WTC11 (cell line): ENCODE measurements around the gene PICALM. TPM values are rescaled to one million over a fixed set of nuclear protein-coding genes. Genes with fewer than 3 reads are reported as not detected.

Source experiments
- ATAC-seq: fragments of 200-7000 bp; cut with Tn5 transposase; 2 replicates; pipeline ENCODE4 v1.10.0; 2021; ENCODE audit warnings: mild to moderate bottlenecking, moderate library complexity
- CTCF ChIA-PET: fragments of 300-600 bp; sonication (Branson Sonifier 250); formaldehyde crosslinking; loops from one replicate; lab custom pipeline; 2021; ENCODE audit warnings: antibody characterized with exemption; lab: Charles Lee
- POLR2A ChIA-PET: fragments of 350-600 bp; sonication (Branson Sonifier 250); formaldehyde crosslinking; loops from one replicate; lab custom pipeline; 2021; ENCODE audit warnings: antibody characterized with exemption; lab: Charles Lee
- DNase-seq: peaks from one replicate; pipeline ENCODE4 v3.0.0; 2021; ENCODE audit warnings: low spot score
- H3K27ac Mint-ChIP-seq: 2 replicates; pipeline ENCODE4 v1.8.0; 2021; ENCODE audit warnings: mixed read lengths
- H3K27me3 Mint-ChIP-seq: 2 replicates; pipeline ENCODE4 v1.8.0; 2021; ENCODE audit warnings: low read depth, mild to moderate bottlenecking, moderate library complexity, mixed read lengths
- H3K36me3 Mint-ChIP-seq: 2 replicates; pipeline ENCODE4 v1.8.0; 2021; ENCODE audit warnings: mixed read lengths
- H3K4me1 Mint-ChIP-seq: 2 replicates; pipeline ENCODE4 v1.8.0; 2022; ENCODE audit warnings: mixed read lengths
- H3K4me3 Mint-ChIP-seq: 2 replicates; pipeline ENCODE4 v1.8.0; 2021; ENCODE audit warnings: mild to moderate bottlenecking, moderate library complexity, mixed read lengths
- H3K9me3 Mint-ChIP-seq: 2 replicates; pipeline ENCODE4 v1.8.0; 2021; ENCODE audit warnings: mixed read lengths
- E2F4 ChIP-seq: sonication (generic); formaldehyde crosslinking; IDR thresholded peaks from 2 replicates; pipeline ENCODE4 v1.8.1; 2022; ENCODE audit warnings: low read depth, mild to moderate bottlenecking, moderate library complexity, missing genetic modification reagents, borderline replicate concordance
- ELF4 ChIP-seq: sonication (generic); formaldehyde crosslinking; IDR thresholded peaks from 2 replicates; pipeline ENCODE4 v1.8.1; 2022; ENCODE audit warnings: low read depth, mild to moderate bottlenecking, moderate library complexity, missing genetic modification reagents
- ESRRA ChIP-seq: sonication (generic); formaldehyde crosslinking; IDR thresholded peaks from 2 replicates; pipeline ENCODE4 v1.8.1; 2022; ENCODE audit warnings: mild to moderate bottlenecking, missing genetic modification reagents, borderline replicate concordance
- JAZF1 ChIP-seq: fragments of 250-450 bp; sonication (Bioruptor Pico); IDR thresholded peaks from 2 replicates; pipeline ENCODE4 v1.9.0; 2021; ENCODE audit warnings: moderate library complexity, mild to moderate bottlenecking, inconsistent platforms
- JUN ChIP-seq: sonication (generic); formaldehyde crosslinking; IDR thresholded peaks from 2 replicates; pipeline ENCODE4 v1.8.0; 2023; ENCODE audit warnings: mild to moderate bottlenecking, missing genetic modification reagents
- MLX ChIP-seq: sonication (generic); formaldehyde crosslinking; IDR thresholded peaks from 2 replicates; pipeline ENCODE4 v1.8.1; 2023; ENCODE audit warnings: mild to moderate bottlenecking, missing genetic modification reagents, moderate library complexity
- NR2C2 ChIP-seq: sonication (generic); formaldehyde crosslinking; IDR thresholded peaks from 2 replicates; pipeline ENCODE4 v1.8.0; 2022; ENCODE audit warnings: mild to moderate bottlenecking, missing genetic modification reagents
- RELA ChIP-seq: sonication (generic); formaldehyde crosslinking; IDR thresholded peaks from 2 replicates; pipeline ENCODE4 v1.8.1; 2022; ENCODE audit warnings: missing genetic modification reagents, mild to moderate bottlenecking, borderline replicate concordance
- SOX15 ChIP-seq: fragments of 250-450 bp; sonication (Bioruptor Pico); IDR thresholded peaks from 2 replicates; pipeline ENCODE4 v1.9.0; 2021; ENCODE audit warnings: mild to moderate bottlenecking
- TEAD4 ChIP-seq: sonication (generic); formaldehyde crosslinking; IDR thresholded peaks from 2 replicates; pipeline ENCODE4 v1.8.0; 2022; ENCODE audit warnings: mild to moderate bottlenecking, missing genetic modification reagents
- ZNF138 ChIP-seq: sonication (generic); formaldehyde crosslinking; conservative IDR thresholded peaks from 2 replicates; pipeline ENCODE4 v1.8.1; 2022; ENCODE audit warnings: mild to moderate bottlenecking, moderate library complexity, missing genetic modification reagents
- ZNF512 ChIP-seq: sonication (generic); formaldehyde crosslinking; IDR thresholded peaks from 2 replicates; pipeline ENCODE4 v1.8.1; 2022; ENCODE audit warnings: missing genetic modification reagents, borderline replicate concordance
- ZNF671 ChIP-seq: fragments of 250-450 bp; sonication (Bioruptor Pico); IDR thresholded peaks from 2 replicates; pipeline ENCODE4 v1.8.0; 2021; ENCODE audit warnings: mild to moderate bottlenecking
- total RNA-seq: library from RNA; stranded (reverse); gene quantifications from 3 replicates; pipeline ENCODE4 v1.2.3, GENCODE V29; 2021
- TF ChIP-seq, protein P1 (sequence below): fragments of 200-600 bp; IDR thresholded peaks from 2 replicates; pipeline ENCODE4 v1.8.0; 2022; ENCODE audit warnings: antibody characterized with exemption
- TF ChIP-seq, protein P2 (sequence below): sonication (generic); formaldehyde crosslinking; IDR thresholded peaks from 2 replicates; pipeline ENCODE4 v1.8.1; 2023; ENCODE audit warnings: mild to moderate bottlenecking, moderate library complexity, missing genetic modification reagents
- TF ChIP-seq, protein P3 (sequence below): sonication (generic); formaldehyde crosslinking; IDR thresholded peaks from 2 replicates; pipeline ENCODE4 v1.8.1; 2023; ENCODE audit warnings: mild to moderate bottlenecking, missing genetic modification reagents

The PICALM gene
- total RNA-seq, 1 experiment from 2014 or later: 69.9 TPM

- TF ChIP-seq TEAD4 (CRISPR knock-in tag): no peak
- TF ChIP-seq RELA (CRISPR knock-in tag): no peak
- no peak for TF ChIP-seq MLX (CRISPR knock-in tag)
- TF ChIP-seq, protein P1, sequence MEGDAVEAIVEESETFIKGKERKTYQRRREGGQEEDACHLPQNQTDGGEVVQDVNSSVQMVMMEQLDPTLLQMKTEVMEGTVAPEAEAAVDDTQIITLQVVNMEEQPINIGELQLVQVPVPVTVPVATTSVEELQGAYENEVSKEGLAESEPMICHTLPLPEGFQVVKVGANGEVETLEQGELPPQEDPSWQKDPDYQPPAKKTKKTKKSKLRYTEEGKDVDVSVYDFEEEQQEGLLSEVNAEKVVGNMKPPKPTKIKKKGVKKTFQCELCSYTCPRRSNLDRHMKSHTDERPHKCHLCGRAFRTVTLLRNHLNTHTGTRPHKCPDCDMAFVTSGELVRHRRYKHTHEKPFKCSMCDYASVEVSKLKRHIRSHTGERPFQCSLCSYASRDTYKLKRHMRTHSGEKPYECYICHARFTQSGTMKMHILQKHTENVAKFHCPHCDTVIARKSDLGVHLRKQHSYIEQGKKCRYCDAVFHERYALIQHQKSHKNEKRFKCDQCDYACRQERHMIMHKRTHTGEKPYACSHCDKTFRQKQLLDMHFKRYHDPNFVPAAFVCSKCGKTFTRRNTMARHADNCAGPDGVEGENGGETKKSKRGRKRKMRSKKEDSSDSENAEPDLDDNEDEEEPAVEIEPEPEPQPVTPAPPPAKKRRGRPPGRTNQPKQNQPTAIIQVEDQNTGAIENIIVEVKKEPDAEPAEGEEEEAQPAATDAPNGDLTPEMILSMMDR: no peak
- TF ChIP-seq ELF4 (CRISPR knock-in tag): no peak
- TF ChIP-seq NR2C2 (CRISPR knock-in tag): no peak
- TF ChIP-seq, protein P2, sequence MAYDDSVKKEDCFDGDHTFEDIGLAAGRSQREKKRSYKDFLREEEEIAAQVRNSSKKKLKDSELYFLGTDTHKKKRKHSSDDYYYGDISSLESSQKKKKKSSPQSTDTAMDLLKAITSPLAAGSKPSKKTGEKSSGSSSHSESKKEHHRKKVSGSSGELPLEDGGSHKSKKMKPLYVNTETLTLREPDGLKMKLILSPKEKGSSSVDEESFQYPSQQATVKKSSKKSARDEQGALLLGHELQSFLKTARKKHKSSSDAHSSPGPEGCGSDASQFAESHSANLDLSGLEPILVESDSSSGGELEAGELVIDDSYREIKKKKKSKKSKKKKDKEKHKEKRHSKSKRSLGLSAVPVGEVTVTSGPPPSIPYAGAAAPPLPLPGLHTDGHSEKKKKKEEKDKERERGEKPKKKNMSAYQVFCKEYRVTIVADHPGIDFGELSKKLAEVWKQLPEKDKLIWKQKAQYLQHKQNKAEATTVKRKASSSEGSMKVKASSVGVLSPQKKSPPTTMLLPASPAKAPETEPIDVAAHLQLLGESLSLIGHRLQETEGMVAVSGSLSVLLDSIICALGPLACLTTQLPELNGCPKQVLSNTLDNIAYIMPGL (CRISPR knock-in tag): no peak
Measured at GRCh38 chr11:85991508-85991907, 77.4 kb downstream of the PICALM start (continued).

DNA sequence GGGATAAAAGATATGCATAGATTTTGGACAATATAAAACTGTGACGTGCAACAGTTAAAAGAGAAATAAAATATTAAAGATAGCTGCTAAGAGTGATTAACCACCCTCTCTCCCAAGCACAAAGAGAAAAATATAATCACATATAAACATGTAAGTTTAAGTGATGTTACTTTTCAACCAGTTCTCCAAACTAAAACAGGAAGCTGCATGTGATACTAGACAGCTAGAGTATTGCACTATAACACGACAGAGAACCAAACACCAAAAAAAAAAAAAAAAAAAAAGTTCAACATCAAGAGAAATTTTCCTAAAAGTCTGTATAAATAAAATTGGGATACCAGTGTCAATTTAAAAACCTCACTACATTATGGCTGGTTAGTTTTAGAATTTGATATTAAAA is 79.1 kb downstream of the PICALM start:
- ChIA-PET CTCF (interaction anchor here (0.6 to 2.0 kb wide), 4 partner anchors 31 to 229 kb away, joined by 3 to 5 read pairs (median 3); no protein-coding TSS in a partner anchor), POLR2A (no interaction called here)
- DNase-seq (no peak), ATAC-seq (no peak)
- Mint-ChIP-seq H3K9me3 (no peaks in the 10 kb centered on the region), H3K27me3 (no peaks in the 10 kb centered on the region), H3K36me3 (peaks cover 6% of the 10 kb centered on the region; the same call in 1 of the 2 replicates), H3K4me3 (no peak overlapping the region)
- no peak for TF ChIP-seq ESRRA (CRISPR knock-in tag)
- TF ChIP-seq JAZF1 (CRISPR knock-in tag): no peak
- TF ChIP-seq, all 79 proteins: peak for 0
- Mint-ChIP-seq H3K27ac (no peak overlapping the region), H3K4me1 (peaks cover 4% of the 10 kb centered on the region; the same call in 1 of the 2 replicates)

DNA sequence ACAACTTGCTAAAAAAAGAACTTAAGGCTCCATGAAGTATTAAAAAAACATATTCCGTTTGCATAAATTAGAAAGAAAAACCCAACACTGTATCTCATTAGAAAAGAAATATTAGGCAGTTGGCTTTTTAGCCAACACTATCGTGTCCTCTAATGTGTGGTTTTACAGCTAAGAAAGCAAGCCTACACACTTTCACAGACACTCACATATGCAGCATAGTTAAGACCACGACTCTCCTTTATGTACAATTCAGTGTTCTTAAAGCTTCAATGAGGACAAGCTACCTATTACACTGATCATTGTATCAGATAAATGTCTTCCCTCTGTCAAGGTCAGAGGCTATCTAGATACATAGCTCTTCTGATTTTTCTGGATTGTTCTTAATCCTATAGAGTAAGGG is 80.1 kb downstream of the PICALM start:
- H3K4me1 Mint-ChIP-seq: peaks cover 9% of the 10 kb centered on the region
- no peaks in the 10 kb centered on the region for H3K9me3 Mint-ChIP-seq
- H3K27ac Mint-ChIP-seq: no peak overlapping the region; the same call in 1 of the 2 replicates
- ATAC-seq (no peak), DNase-seq (no peak)
- no peak overlapping the region for H3K4me3 Mint-ChIP-seq
- H3K36me3 Mint-ChIP-seq: peaks cover 2% of the 10 kb centered on the region; the same call in 1 of the 2 replicates
- ChIA-PET POLR2A (no interaction called here), CTCF (interaction anchor here (0.8 to 2.0 kb wide), 2 partner anchors 53 to 230 kb away, joined by 3 to 5 read pairs; no protein-coding TSS in a partner anchor)
- H3K27me3 Mint-ChIP-seq: no peaks in the 10 kb centered on the region
- TF ChIP-seq ZNF671: no peak
- no peak for TF ChIP-seq E2F4 (CRISPR knock-in tag)
- no peak for TF ChIP-seq ZNF138
- TF ChIP-seq SOX15 (CRISPR knock-in tag): no peak
- TF ChIP-seq, protein P3, sequence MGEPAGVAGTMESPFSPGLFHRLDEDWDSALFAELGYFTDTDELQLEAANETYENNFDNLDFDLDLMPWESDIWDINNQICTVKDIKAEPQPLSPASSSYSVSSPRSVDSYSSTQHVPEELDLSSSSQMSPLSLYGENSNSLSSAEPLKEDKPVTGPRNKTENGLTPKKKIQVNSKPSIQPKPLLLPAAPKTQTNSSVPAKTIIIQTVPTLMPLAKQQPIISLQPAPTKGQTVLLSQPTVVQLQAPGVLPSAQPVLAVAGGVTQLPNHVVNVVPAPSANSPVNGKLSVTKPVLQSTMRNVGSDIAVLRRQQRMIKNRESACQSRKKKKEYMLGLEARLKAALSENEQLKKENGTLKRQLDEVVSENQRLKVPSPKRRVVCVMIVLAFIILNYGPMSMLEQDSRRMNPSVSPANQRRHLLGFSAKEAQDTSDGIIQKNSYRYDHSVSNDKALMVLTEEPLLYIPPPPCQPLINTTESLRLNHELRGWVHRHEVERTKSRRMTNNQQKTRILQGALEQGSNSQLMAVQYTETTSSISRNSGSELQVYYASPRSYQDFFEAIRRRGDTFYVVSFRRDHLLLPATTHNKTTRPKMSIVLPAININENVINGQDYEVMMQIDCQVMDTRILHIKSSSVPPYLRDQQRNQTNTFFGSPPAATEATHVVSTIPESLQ: no peak
- no peak for TF ChIP-seq ZNF512 (CRISPR knock-in tag)
- TF ChIP-seq ESRRA (CRISPR knock-in tag): no peak
- TF ChIP-seq JUN (CRISPR knock-in tag): no peak
